Psoas muscle (tissue), 8 donors: ENCODE results near the gene AHRR. TPM values are rescaled to one million over a fixed set of nuclear protein-coding genes. Genes with fewer than 3 reads are reported as not detected.
"Not testable (repeated sequence)": the region's sequence is repeated elsewhere in the genome, so short reads cannot be mapped to it uniquely, and the experiment has no call there.

Source experiments
- ATAC-seq, 4 donors: fragments of 200-7000 bp; cut with Tn5 transposase; one replicate each; pipeline ENCODE4 v1.9.1; 2020; ENCODE audit warnings: moderate library complexity in 3 of 4, mild to moderate bottlenecking in 2 of 4
- DNase-seq, 2 donors: peaks; one replicate each; pipeline ENCODE4 v3.0.0-alpha.2; 2020
- H3K27ac ChIP-seq: fragments of 200-600 bp; one replicate; pipeline ENCODE4 v1.8.0; 2022
- H3K27me3 ChIP-seq, 3 donors: fragments of 200-600 bp in 1 of 3; one replicate each; pipeline versions ENCODE4 v1.6.1 to v1.8.0; 2013 to 2022; ENCODE audit warnings: low read length in 2 of 3, mild to moderate bottlenecking in 2 of 3, moderate library complexity in 1 of 3; ENCODE audit not compliant: insufficient read depth in 3 of 3
- H3K36me3 ChIP-seq, 2 donors: fragments of 200-600 bp in 1 of 2; one replicate each; pipeline versions ENCODE4 v1.6.1 to v1.8.0; 2013 to 2022; ENCODE audit warnings: low read depth in 1 of 2, mild to moderate bottlenecking in 1 of 2, moderate library complexity in 1 of 2; ENCODE audit not compliant: insufficient read depth in 1 of 2
- H3K4me1 ChIP-seq: fragments of 200-600 bp; one replicate; pipeline ENCODE4 v1.8.0; 2022
- H3K4me3 ChIP-seq: fragments of 200-600 bp; one replicate; pipeline ENCODE4 v1.8.0; 2022; ENCODE audit warnings: mild to moderate bottlenecking
- H3K9me3 ChIP-seq: fragments of 200-600 bp; one replicate; pipeline ENCODE4 v1.8.0; 2022
- WGBS, 3 donors: extraction: QIAGEN DNeasy Blood & Tissue Kit; methylation state at CpG; one replicate each; pipeline versions ENCODE4 v1.1.6 to v1.1.7; 2013; 5-methylcytosine and 5-hydroxymethylcytosine counted together
- intact Hi-C, 2 donors: fragments of 100-400 bp; cut with DNase I; formaldehyde crosslinking; loops; one replicate each; pipeline versions ENCODE4 v1.11.0 to v1.14.2; 2022
- polyA plus RNA-seq, 3 donors: library from polyadenylated mRNA; stranded (reverse); fragments of 200-250 nt; gene quantifications; one replicate each; pipeline ENCODE4 v1.2.3, GENCODE V29; 2013
- total RNA-seq, 4 donors: library from RNA; stranded (reverse); fragmentation: NEBNext Ultra II Directional in 2 of 4; extraction: Animal tissue kit (Norgen Biotek cat#: 25700) in 2 of 4; gene quantifications; one replicate each; pipeline versions ENCODE4 v1.2.1 to v1.2.4, GENCODE V29; 2021 to 2023
- TF ChIP-seq, protein P1 (sequence below): fragments of 200-600 bp; IDR thresholded peaks from one replicate; pipeline ENCODE4 v1.8.0; 2022; ENCODE audit warnings: antibody characterized with exemption
- donor health status: healthy with polysubstance abuse.
- donor health status: DM: no; HTN: no; CAD: no; lungs with moderate emphysema.
- donor health status: Bipolar disorder and iron deficiency.
- donor health status: healthy.
- donor health status: DM: yes; HTN: yes; CAD: no.
- donor health status: DM: no; HTN: no; CAD: no.
- donor health status: DM: no; HTN: no; CAD: no.
- donor health status: DM: yes; HTN: yes; CAD: no.

AHRR gene
- total and polyA plus RNA-seq, 7 donors: 0.10 to 7.4 (median 0.45) TPM

DNA sequence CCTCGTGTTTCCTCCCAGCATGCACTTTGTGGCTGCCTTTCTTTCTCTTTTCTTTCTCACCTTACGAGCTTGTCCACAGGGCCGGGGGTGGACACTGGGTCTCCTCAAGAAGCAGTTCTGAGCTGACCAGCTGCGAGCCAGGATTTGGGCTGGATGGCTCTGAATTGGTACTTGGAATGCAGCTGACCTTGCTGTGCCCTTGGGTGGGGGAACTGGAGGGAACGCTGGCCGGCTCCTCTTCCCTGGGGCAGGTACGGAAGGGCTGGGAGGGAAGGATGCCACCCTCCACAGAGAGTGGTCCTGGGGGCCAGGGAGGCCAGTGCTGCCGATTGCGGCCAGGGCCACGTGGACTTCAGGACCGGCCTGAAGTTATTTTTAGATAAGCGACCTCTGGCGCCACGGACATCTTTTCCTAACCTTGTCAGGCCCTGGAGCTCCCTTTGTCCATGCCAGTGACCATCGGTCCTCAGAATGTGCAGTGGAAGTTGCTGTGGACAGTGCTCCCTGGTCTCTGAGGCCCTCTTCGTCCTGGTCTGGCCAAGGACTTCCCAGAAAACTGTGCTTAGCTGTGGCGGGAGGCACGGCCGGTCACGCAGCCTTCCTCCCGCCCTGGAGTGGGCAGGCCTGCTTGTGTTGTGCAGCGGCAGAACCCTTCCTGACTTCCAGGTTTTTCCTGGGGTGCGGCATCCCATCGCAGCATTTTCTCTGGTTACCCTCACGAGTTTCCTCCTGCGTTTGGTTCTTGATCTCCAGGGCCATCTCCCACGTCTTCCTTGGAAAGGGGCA, 13.5 kb upstream of the AHRR start:
- Histone ChIP-seq H3K4me3 (no peak overlapping the region), H3K27me3 (no peaks in the 10 kb centered on the region), H3K9me3 (no peaks in the 10 kb centered on the region), H3K4me1 (no peaks in the 10 kb centered on the region), H3K27ac (no peak overlapping the region), H3K36me3 (peaks cover 0 to 44% of the 10 kb centered on the region in 2 donors)
- 66 to 74% (median 71%) methylated on average over 26 to 27 of the region's 27 CpGs for WGBS, 3 donors
- TF ChIP-seq, protein P1, sequence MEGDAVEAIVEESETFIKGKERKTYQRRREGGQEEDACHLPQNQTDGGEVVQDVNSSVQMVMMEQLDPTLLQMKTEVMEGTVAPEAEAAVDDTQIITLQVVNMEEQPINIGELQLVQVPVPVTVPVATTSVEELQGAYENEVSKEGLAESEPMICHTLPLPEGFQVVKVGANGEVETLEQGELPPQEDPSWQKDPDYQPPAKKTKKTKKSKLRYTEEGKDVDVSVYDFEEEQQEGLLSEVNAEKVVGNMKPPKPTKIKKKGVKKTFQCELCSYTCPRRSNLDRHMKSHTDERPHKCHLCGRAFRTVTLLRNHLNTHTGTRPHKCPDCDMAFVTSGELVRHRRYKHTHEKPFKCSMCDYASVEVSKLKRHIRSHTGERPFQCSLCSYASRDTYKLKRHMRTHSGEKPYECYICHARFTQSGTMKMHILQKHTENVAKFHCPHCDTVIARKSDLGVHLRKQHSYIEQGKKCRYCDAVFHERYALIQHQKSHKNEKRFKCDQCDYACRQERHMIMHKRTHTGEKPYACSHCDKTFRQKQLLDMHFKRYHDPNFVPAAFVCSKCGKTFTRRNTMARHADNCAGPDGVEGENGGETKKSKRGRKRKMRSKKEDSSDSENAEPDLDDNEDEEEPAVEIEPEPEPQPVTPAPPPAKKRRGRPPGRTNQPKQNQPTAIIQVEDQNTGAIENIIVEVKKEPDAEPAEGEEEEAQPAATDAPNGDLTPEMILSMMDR: no peak
- DNase-seq (peak in 1 of 2 donors; percentile 41), ATAC-seq (peak; percentile 43 to 65 (median 55))
- intact Hi-C loops: no loop called here

DNA sequence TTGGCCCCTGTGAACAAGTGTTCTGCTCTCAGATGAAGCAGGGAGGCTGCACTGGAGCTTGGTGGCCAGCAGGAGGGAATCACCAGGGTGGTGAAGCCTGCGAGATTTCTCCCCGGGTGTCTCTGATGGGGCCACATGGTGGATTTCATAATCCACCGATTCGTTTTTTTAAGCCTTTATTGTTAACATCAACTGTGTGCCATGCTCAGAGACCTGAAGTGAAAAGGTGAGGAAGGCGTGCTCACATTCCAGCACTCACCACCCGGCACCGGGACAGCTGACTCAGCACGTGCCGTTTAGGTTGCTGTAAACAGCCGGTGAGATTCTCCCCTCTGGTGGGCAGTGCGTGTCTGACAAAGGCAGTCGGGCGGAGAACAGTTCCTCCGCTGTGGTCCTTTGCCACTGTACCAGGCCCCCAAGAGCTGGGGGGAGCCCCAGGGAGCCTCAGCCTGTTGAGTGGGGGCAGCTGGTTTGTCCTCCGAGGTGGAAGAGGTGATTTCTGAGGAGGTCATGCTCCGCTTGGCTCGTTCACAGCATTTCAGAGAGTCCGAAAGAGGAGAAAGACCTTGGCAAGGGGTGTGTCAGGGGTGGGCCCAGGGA, 12.7 kb upstream of the AHRR start:
- peak in 1 of 2 donors; percentile 48 for DNase-seq
- 70 to 76% (median 73%) methylated on average over 18 of the region's 18 CpGs for WGBS, 3 donors
- no peaks in the 10 kb centered on the region for H3K9me3 ChIP-seq

DNA sequence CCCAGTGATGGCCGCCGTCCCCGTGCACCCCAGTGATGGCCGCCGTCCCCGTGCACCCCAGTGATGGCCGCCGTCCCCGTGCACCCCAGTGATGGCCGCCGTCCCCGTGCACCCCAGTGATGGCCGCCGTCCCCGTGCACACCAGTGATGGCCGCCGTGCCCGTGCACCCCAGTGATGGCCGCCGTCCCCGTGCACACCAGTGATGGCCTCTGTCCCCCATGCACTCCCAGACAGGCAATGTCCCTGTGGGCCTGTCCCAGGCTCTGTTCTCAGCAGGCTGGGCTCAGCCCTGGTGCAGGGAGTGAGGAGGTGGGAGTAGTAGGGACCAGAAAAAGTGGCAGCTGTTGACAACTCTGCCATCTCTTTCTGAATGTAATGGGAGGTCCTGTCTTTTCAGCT, 11.7 kb upstream of the AHRR start:
- peak in 1 of 2 donors; percentile 23 for DNase-seq
- H3K9me3 ChIP-seq, ATAC-seq, H3K27ac ChIP-seq, H3K4me1 ChIP-seq, intact Hi-C loops, H3K4me3 ChIP-seq, H3K27me3 ChIP-seq: not testable (repeated sequence)
- peaks cover 3 to 62% of the 10 kb centered on the region in 2 donors for H3K36me3 ChIP-seq
- 95 to 97% (median 97%) methylated on average over 12 to 15 of the region's 21 CpGs for WGBS, 3 donors

More for the DNA sequence above, 12.7 kb upstream of the AHRR start:
- Histone ChIP-seq H3K4me3 (no peak overlapping the region), H3K27ac (no peak overlapping the region), H3K27me3 (no peaks in the 10 kb centered on the region), H3K4me1 (no peaks in the 10 kb centered on the region), H3K36me3 (peaks cover 0 to 51% of the 10 kb centered on the region in 2 donors)
- intact Hi-C loops: no loop called here
- TF ChIP-seq, protein P1: no peak
- ATAC-seq: peak in 2 of 4 donors; percentile 43

DNA sequence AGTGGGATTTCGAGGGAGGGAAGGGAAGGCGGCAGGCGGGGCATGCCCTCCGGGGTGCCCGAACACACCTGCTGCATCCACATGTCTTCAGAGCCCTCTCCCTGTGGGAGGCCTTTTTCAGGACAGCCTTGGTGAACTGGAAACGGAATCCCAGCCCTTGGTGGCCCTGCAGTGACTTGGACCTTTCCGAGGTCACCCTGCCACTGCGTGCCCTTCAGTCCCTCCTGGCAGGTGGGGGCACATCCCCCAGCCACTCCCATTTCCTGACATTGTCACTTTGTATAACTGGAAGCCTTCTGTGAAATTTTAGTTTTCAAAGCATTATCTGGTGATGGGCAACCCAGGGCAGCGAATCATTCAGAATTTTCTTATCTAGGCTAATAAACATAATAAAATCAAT, 11.0 kb upstream of the AHRR start:
- H3K36me3 ChIP-seq: peaks cover 3 to 67% of the 10 kb centered on the region in 2 donors
- no peak overlapping the region for H3K4me3 ChIP-seq
- H3K27ac ChIP-seq: no peak overlapping the region
- H3K9me3 ChIP-seq: no peaks in the 10 kb centered on the region
- no peak for ATAC-seq
- TF ChIP-seq, protein P1: no peak
- H3K4me1 ChIP-seq: no peaks in the 10 kb centered on the region
- no peak for DNase-seq
- intact Hi-C loops: no loop called here
- WGBS, 3 donors: 81 to 89% (median 87%) methylated on average over 9 of the region's 9 CpGs
- H3K27me3 ChIP-seq: no peaks in the 10 kb centered on the region

DNA sequence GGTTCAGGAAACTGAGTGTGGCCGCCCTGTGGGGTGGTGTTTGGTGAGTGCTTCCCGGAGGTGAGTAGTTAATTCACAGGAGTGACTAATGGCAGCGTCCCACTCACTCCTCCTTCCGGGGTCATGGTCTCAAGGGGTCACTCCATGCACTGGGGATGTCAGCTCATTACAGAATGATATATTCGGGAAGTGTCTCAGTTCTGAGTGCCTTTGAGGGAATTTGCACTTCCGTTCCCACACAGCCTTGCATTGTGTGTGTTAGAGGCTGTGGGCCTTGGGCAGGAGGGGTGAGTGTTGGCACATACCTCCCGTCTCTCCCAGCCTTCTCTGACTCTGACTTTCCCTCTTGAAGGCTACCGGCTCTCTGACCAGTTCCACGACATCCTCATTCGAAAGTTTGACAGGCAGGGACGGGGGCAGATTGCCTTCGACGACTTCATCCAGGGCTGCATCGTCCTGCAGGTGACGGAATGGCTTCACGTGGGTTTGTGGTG, 10.5 kb upstream of the AHRR start:
- Histone ChIP-seq H3K9me3 (no peaks in the 10 kb centered on the region), H3K4me3 (no peak overlapping the region), H3K36me3 (peaks cover 3 to 72% of the 10 kb centered on the region in 2 donors), H3K4me1 (no peaks in the 10 kb centered on the region), H3K27ac (no peak overlapping the region), H3K27me3 (no peaks in the 10 kb centered on the region)
- ATAC-seq: no peak
- TF ChIP-seq, protein P1: no peak
- 75 to 81% (median 81%) methylated on average over 16 of the region's 16 CpGs for WGBS, 3 donors
- peak in 1 of 2 donors; percentile 21 for DNase-seq
- intact Hi-C loops: no loop called here
